Brain microvascular endothelial cell (primary cell): ENCODE data around the gene NWD2.
A peak's percentile ranks its signal among the peaks of the same experiment; 100 is the strongest.

Source experiments
- DNase-seq: peaks from one replicate; pipeline ENCODE4 v3.0.0-alpha.2; 2020
- H3K27ac ChIP-seq: fragments of 250-450 bp; sonication (Bioruptor Pico); 2 replicates; pipeline ENCODE4 v1.5.1; 2020; ENCODE audit warnings: mild to moderate bottlenecking, moderate library complexity
- H3K27me3 ChIP-seq: fragments of 250-450 bp; sonication (Bioruptor Pico); replicated peaks from 2 replicates; pipeline ENCODE4 v1.5.1; 2020; ENCODE audit warnings: mild to moderate bottlenecking
- H3K36me3 ChIP-seq: fragments of 250-450 bp; sonication (Bioruptor Pico); replicated peaks from 2 replicates; pipeline ENCODE4 v1.5.1; 2020; ENCODE audit warnings: mild to moderate bottlenecking
- H3K4me3 ChIP-seq: 2 replicates; pipeline ENCODE4 v1.5.1; 2011; ENCODE audit warnings: low read depth, mild to moderate bottlenecking, control low read depth, low read length, moderate library complexity
- in situ Hi-C: cut with HindIII; loops from 2 replicates; pipeline ENCODE4 v1.10.0; 2017; ENCODE audit warnings: low sequenced_read_pairs, low pct_ligation_motif_present
- TF ChIP-seq, protein P1 (sequence below): IDR thresholded peaks from 2 replicates; pipeline ENCODE4 v1.5.1; 2011; ENCODE audit warnings: low read depth, mild to moderate bottlenecking, moderate library complexity, low read length, control low read depth, inconsistent platforms; ENCODE audit errors: missing control alignments

NWD2 gene

DNA sequence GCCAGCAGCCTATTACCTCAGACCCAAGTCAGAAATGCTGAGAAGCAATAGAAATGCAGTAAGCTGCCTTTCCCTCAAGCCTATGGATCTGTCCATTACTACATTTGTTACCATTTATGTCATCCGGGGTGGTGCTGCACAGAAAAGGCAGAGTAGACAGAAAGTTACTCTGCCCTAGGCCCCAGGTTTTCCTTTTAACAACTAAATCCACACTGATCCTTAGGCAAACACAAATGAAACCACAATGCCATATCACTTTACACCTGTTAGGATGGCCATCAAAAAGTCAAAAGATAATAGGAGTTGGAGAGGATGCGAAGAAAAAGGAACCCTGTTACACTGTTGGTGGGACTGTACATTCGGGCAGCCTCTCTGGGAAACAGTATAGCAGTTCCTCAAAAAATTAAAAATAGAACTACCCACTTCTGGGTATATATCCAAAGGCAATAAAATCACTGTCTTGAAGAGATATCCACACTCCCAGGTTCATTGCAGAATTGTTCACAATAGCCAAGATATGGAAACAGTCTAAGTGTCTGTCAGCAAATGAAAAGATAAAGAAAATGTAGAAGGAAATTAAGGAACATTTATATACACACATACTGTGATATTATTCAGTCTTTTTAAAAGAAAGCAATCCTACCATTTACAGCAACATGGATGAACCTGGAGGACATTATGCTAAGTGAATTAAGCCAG is 186.3 kb downstream of the NWD2 start:
- Histone ChIP-seq H3K4me3 (no peak overlapping the region), H3K36me3 (no peaks in the 10 kb centered on the region), H3K27ac (no peak overlapping the region), H3K27me3 (no peaks in the 10 kb centered on the region)
- TF ChIP-seq, protein P1, sequence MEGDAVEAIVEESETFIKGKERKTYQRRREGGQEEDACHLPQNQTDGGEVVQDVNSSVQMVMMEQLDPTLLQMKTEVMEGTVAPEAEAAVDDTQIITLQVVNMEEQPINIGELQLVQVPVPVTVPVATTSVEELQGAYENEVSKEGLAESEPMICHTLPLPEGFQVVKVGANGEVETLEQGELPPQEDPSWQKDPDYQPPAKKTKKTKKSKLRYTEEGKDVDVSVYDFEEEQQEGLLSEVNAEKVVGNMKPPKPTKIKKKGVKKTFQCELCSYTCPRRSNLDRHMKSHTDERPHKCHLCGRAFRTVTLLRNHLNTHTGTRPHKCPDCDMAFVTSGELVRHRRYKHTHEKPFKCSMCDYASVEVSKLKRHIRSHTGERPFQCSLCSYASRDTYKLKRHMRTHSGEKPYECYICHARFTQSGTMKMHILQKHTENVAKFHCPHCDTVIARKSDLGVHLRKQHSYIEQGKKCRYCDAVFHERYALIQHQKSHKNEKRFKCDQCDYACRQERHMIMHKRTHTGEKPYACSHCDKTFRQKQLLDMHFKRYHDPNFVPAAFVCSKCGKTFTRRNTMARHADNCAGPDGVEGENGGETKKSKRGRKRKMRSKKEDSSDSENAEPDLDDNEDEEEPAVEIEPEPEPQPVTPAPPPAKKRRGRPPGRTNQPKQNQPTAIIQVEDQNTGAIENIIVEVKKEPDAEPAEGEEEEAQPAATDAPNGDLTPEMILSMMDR, result no peak
- no peak for DNase-seq
- in situ Hi-C loops, result no loop called here

DNA sequence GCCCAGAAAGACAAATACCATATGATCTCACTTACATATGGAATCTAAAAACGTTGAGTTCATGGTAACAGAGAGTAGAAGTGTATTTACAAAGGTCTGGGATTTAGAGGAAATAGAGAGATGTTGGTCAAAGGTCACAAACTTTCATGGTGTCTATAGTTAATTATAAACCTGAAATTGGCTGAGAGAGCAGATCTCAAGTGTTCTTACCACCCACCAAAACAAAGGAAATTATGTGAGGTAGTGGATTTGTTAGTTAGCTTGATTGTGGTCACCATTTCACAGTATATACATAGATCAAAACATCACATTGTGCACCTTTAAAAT is 186.8 kb downstream of the NWD2 start:
- Histone ChIP-seq H3K4me3 (no peak overlapping the region), H3K27ac (no peak overlapping the region), H3K36me3 (no peaks in the 10 kb centered on the region), H3K27me3 (no peaks in the 10 kb centered on the region)
- TF ChIP-seq, protein P1, result no peak
- DNase-seq, result no peak
- in situ Hi-C loops, result no loop called here

DNA sequence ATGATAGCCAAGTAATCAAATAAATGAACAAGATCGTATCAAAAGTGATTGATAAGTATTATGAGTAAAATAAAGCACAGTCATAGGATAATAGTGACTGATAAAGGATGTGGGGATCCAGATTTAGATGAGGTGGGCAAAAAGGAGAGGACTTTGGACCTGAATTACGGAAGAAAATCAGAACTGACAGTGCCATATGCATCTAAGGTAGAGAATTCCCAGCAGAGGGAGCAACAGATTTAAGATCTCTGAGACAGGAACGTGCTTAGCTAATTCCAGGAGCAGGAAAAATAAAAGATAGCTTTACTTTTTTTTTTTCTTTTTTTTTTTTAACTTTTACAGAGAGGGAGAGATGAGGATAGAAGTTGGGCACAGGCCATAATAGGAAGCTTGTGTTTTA is 189.9 kb downstream of the NWD2 start:
- TF ChIP-seq, protein P1, result peak; percentile 30
- no peak for DNase-seq
- H3K27me3 ChIP-seq, result no peaks in the 10 kb centered on the region
- no peak overlapping the region for H3K27ac ChIP-seq
- no peak overlapping the region for H3K4me3 ChIP-seq
- in situ Hi-C loops, result no loop called here
- H3K36me3 ChIP-seq, result no peaks in the 10 kb centered on the region

DNA sequence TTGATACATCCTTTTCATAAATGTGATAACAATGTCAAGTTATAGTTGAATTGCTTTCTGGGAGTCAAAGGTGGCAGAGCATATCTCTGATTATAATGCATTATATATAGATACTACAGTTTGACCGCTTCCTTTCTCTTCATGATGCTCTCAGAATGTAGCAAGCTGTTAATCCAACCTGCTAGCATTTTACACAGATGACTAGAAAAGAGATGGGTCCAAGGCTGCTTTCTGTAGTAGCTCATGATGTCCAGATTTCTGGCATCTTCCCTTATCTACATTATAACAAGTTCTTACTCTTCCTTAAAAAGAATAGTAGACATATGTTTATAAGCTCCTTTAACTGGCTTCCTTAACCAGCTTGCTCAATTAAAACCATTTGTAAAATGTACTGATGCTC is 192.0 kb downstream of the NWD2 start:
- in situ Hi-C loops, result no loop called here
- no peak for DNase-seq
- Histone ChIP-seq H3K4me3 (no peak overlapping the region), H3K27ac (no peak overlapping the region), H3K27me3 (no peaks in the 10 kb centered on the region), H3K36me3 (no peaks in the 10 kb centered on the region)
- TF ChIP-seq, protein P1, result no peak

DNA sequence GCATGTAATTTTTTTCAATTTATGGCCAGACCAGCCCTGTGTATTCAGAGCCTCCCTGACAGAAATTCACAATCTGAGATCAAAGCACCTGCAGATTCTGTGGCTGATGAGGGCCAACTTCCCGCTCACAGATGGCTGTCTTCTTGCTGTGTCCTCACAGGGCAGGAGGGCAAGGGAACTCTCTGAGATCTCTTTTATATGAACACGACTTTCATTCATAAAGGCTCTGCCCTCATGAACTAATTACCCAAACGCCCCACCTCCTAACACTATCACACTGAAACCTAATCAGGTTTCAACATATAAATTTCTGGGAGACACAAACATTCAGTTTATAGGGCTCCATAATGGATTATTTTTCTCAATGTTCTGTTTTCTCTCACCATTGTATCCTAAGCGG is 192.6 kb downstream of the NWD2 start:
- no peaks in the 10 kb centered on the region for H3K36me3 ChIP-seq
- no peaks in the 10 kb centered on the region for H3K27me3 ChIP-seq
- H3K4me3 ChIP-seq, result no peak overlapping the region
- in situ Hi-C loops, result no loop called here
- no peak overlapping the region for H3K27ac ChIP-seq
- TF ChIP-seq, protein P1, result no peak
- DNase-seq, result no peak
